Left lung (tissue), 10 donors: ENCODE results near the gene CSRNP3. TPM values are rescaled to one million over a fixed set of nuclear protein-coding genes. Genes with fewer than 3 reads are reported as not detected.

Experiments
- ATAC-seq: fragments of 200-7000 bp; cut with Tn5 transposase; one replicate; pipeline ENCODE4 v1.9.1; 2020; ENCODE audit warnings: moderate library complexity
- DNase-seq, 4 donors: peaks; one replicate each; pipeline ENCODE4 v3.0.0-alpha.2; 2013 to 2020
- H3K27ac ChIP-seq, 2 donors: fragments of 200-600 bp; sonication (generic) in 1 of 2; one replicate each; pipeline versions ENCODE4 v1.5.0 to v1.8.0; 2020 to 2021
- H3K27me3 ChIP-seq, 2 donors: fragments of 200-600 bp; sonication (generic) in 1 of 2; one replicate each; pipeline versions ENCODE4 v1.5.0 to v1.8.0; 2020 to 2021
- H3K36me3 ChIP-seq, 2 donors: fragments of 200-600 bp; sonication (generic) in 1 of 2; one replicate each; pipeline versions ENCODE4 v1.5.0 to v1.8.0; 2020 to 2021
- H3K4me1 ChIP-seq, 2 donors: fragments of 200-600 bp; one replicate each; pipeline ENCODE4 v1.8.0; 2021
- H3K4me3 ChIP-seq, 2 donors: fragments of 200-600 bp; sonication (generic) in 1 of 2; one replicate each; pipeline versions ENCODE4 v1.5.0 to v1.8.0; 2020 to 2021; ENCODE audit warnings: mild to moderate bottlenecking in 1 of 2
- H3K9me3 ChIP-seq, 2 donors: fragments of 200-600 bp; sonication (generic) in 1 of 2; one replicate each; pipeline versions ENCODE4 v1.5.0 to v1.8.0; 2020 to 2021
- intact Hi-C, 2 donors: fragments of 100-400 bp; cut with DNase I; formaldehyde crosslinking; loops; one replicate each; pipeline versions ENCODE4 v1.11.2 to v1.14.2; 2022
- polyA plus RNA-seq, 6 donors: library from polyadenylated mRNA; unstranded; fragments of 120-200 nt; gene quantifications; one replicate each; pipeline ENCODE4 v1.2.1, GENCODE V29; 2013; ENCODE audit not compliant: insufficient read length in 6 of 6
- total RNA-seq, 2 donors: library from RNA; stranded (reverse); fragmentation: NEBNext Ultra II Directional; extraction: Animal tissue kit (Norgen Biotek cat#: 25700); gene quantifications; one replicate each; pipeline ENCODE4 v1.2.1, GENCODE V29; 2021
- TF ChIP-seq, protein P1 (sequence below), 2 donors: fragments of 200-600 bp; sonication (generic) in 1 of 2; IDR thresholded peaks; one replicate each; pipeline versions ENCODE4 v1.5.0 to v1.8.0; 2021; ENCODE audit warnings: antibody characterized with exemption in 2 of 2
- donor health status: DM: no; HTN: yes; CAD: no.
- donor health status: DM: no; HTN: no; CAD: no.

CSRNP3 gene
- total and polyA plus RNA-seq, 8 donors: 1.5 to 11.4 (median 8.3) TPM

DNA sequence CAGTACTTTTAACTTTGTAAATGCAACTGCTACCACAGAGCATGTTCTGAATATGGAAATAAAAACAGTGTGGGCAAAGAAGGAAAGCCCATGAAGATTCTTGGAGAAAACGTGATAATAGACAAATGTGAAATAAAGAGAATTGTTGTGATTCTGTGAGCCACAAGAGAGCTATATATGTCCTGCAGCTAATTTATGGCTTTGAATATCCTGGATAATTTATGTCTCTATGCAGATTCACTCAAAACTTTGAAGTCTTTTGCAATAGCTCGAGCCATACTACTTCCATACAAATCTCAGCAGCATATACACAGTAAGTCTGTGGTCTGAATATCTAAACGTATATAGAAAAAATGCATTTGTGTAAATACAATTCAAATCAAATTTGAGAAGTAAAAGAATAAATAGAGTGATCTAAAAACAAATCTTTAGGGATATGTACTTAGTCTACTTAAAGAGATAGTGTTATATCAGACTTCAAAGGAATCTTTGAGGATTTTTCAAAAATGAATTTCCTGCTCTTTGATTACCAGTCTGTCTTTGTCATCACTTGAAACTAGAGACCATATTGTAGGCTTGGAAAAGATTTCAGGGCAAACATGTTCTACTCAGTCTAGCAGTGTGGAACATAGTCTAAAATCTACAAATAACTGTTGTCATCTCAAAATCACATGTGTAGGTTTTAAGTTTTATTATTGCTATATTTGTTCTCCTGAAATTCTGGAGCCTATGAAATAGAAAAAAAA, 107.1 kb downstream of the CSRNP3 start:
- DNase-seq (no peak), ATAC-seq (no peak)
- TF ChIP-seq, protein P1, sequence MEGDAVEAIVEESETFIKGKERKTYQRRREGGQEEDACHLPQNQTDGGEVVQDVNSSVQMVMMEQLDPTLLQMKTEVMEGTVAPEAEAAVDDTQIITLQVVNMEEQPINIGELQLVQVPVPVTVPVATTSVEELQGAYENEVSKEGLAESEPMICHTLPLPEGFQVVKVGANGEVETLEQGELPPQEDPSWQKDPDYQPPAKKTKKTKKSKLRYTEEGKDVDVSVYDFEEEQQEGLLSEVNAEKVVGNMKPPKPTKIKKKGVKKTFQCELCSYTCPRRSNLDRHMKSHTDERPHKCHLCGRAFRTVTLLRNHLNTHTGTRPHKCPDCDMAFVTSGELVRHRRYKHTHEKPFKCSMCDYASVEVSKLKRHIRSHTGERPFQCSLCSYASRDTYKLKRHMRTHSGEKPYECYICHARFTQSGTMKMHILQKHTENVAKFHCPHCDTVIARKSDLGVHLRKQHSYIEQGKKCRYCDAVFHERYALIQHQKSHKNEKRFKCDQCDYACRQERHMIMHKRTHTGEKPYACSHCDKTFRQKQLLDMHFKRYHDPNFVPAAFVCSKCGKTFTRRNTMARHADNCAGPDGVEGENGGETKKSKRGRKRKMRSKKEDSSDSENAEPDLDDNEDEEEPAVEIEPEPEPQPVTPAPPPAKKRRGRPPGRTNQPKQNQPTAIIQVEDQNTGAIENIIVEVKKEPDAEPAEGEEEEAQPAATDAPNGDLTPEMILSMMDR (IDR thresholded peaks at IDR 0.05): no peak
- Histone ChIP-seq H3K9me3 (no peaks in the 10 kb centered on the region), H3K4me3 (no peak overlapping the region), H3K27me3 (no peaks in the 10 kb centered on the region), H3K36me3 (no peaks in the 10 kb centered on the region), H3K27ac (no peak overlapping the region), H3K4me1 (no peaks in the 10 kb centered on the region)
- intact Hi-C loops: no loop called here

- no peak for DNase-seq
- no peaks in the 10 kb centered on the region for H3K36me3 ChIP-seq
- H3K27me3 ChIP-seq: no peaks in the 10 kb centered on the region
- TF ChIP-seq, protein P1 (IDR thresholded peaks at IDR 0.05): no peak
- intact Hi-C loops: no loop called here
- no peak overlapping the region for H3K27ac ChIP-seq
- H3K4me1 ChIP-seq: peaks cover 0 to 4% of the 10 kb centered on the region in 2 donors
- no peak overlapping the region for H3K4me3 ChIP-seq
- H3K9me3 ChIP-seq: no peaks in the 10 kb centered on the region
- ATAC-seq: peak; percentile 55
Observed at GRCh38 chr2:165582409-165582808, 112.9 kb downstream of the CSRNP3 start.

DNA sequence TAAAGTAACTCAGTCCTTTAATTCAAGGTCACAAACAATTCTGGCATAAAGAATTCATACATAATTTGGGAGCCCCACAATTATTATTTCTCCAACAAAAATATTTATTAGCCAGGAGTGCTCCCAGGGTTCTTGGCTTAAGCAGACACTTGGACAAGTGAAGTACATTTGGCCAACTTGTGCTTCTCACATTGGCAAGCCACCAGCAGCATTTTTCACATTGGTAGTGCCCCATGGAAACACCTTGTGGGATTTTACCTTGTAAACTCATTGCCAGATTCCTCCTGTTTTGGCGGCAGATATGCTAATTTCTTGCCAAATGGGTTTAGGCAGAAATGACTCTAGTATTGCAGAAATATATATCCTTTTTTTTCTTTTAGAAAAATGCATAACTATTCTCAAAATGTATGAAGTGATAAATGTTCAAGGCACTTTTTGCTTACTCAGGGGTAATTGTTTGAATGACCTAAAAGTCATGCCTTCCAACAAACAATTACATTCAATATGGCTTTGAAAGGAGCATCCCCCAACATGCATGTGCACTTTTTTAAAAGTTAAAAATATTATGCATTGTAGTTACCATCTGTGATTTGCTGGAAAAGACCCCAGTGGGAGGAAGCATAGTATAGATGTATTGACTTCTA, 113.5 kb downstream of the CSRNP3 start:
- intact Hi-C loops: no loop called here
- DNase-seq (no peak), ATAC-seq (peak; percentile 84)

GRCh38 chr2:165584126-165584654, 114.7 kb downstream of the CSRNP3 start:
- H3K27me3 ChIP-seq: no peaks in the 10 kb centered on the region
- no peaks in the 10 kb centered on the region for H3K9me3 ChIP-seq
- H3K27ac ChIP-seq: no peak overlapping the region
- H3K4me3 ChIP-seq: no peak overlapping the region
- intact Hi-C loops: no loop called here
- DNase-seq: no peak
- TF ChIP-seq, protein P1 (IDR thresholded peaks at IDR 0.05): no peak
- no peaks in the 10 kb centered on the region for H3K36me3 ChIP-seq
- peak; percentile 34 for ATAC-seq
- peaks cover 0 to 4% of the 10 kb centered on the region in 2 donors for H3K4me1 ChIP-seq

More for the DNA sequence above, 113.5 kb downstream of the CSRNP3 start:
- H3K9me3 ChIP-seq: no peaks in the 10 kb centered on the region
- no peaks in the 10 kb centered on the region for H3K36me3 ChIP-seq
- TF ChIP-seq, protein P1 (IDR thresholded peaks at IDR 0.05): no peak
- peaks cover 0 to 4% of the 10 kb centered on the region in 2 donors for H3K4me1 ChIP-seq
- no peaks in the 10 kb centered on the region for H3K27me3 ChIP-seq
- H3K27ac ChIP-seq: no peak overlapping the region
- no peak overlapping the region for H3K4me3 ChIP-seq

DNA sequence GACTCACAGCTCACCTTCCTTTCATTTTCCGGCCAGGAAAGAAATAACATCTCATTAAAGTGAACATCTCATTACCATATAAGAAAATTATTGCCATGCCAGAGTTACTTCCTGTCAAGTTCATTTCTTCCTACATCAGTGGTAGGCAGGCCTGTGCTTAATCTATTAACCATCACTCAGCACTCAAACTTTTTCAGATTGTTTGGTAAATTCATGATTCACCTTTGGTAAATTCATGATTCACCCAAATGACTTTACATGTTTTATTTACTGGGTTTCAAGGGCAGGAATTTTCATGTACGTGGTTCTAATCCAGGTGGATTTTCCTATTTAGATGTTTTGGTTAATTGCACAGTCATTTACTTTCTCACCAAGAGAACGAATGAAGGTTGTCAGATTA, 116.5 kb downstream of the CSRNP3 start:
- intact Hi-C loops: no loop called here
- ATAC-seq: no peak
- H3K4me1 ChIP-seq: peaks cover 0 to 4% of the 10 kb centered on the region in 2 donors
- no peak for DNase-seq
- no peak overlapping the region for H3K4me3 ChIP-seq
- no peak overlapping the region for H3K27ac ChIP-seq
- H3K36me3 ChIP-seq: no peaks in the 10 kb centered on the region
- no peaks in the 10 kb centered on the region for H3K9me3 ChIP-seq
- H3K27me3 ChIP-seq: no peaks in the 10 kb centered on the region
- TF ChIP-seq, protein P1 (IDR thresholded peaks at IDR 0.05): no peak
